IMR-90 (cell line): ENCODE data around the gene NANOS1. TPM values are rescaled to one million over a fixed set of nuclear protein-coding genes. Genes with fewer than 3 reads are reported as not detected.

Source experiments
- ATAC-seq: fragments of 200-7000 bp; cut with Tn5 transposase; 2 replicates; pipeline ENCODE4 v1.9.1; 2020; ENCODE audit warnings: low read depth, mild to moderate bottlenecking, moderate library complexity
- BruUV-seq: library from RNA; stranded (reverse); fragments of 400-500 nt; replicated peaks from 2 replicates; lab custom pipeline; 2021; lab: Mats Ljungman, UMichigan
- CTCF ChIA-PET: fragments of 300-600 bp; formaldehyde crosslinking; extraction: SDS; loops from one replicate; lab custom pipeline; 2021; ENCODE audit warnings: antibody characterized with exemption; lab: Yijun Ruan, JAX
- POLR2A ChIA-PET: fragments of 300-600 bp; sonication (Branson Sonifier 250); formaldehyde crosslinking; loops from one replicate; lab custom pipeline; 2022; ENCODE audit warnings: antibody characterized with exemption; ENCODE audit not compliant: unreplicated experiment; lab: Charles Lee
- DNase-seq: peaks from one replicate; pipeline ENCODE4 v3.0.0; 2013
- H2AFZ ChIP-seq: replicated peaks from 2 replicates; pipeline ENCODE3; 2013; ENCODE audit warnings: low read length, mild to moderate bottlenecking; ENCODE audit not compliant: poor library complexity
- H2AK5ac ChIP-seq: 2 replicates; pipeline ENCODE4 v1.6.1; 2013; ENCODE audit warnings: low read depth, low read length, inconsistent platforms
- H2AK9ac ChIP-seq: replicated peaks from 2 replicates; pipeline ENCODE3; 2013; ENCODE audit warnings: mild to moderate bottlenecking, low read depth, low read length, moderate library complexity; ENCODE audit not compliant: poor library complexity
- H2BK120ac ChIP-seq: 2 replicates; pipeline ENCODE4 v1.6.1; 2013; ENCODE audit warnings: low read depth, low read length, inconsistent platforms
- H2BK15ac ChIP-seq: 3 replicates; pipeline ENCODE4 v1.6.1; 2013; ENCODE audit warnings: low read depth, low read length, inconsistent platforms
- H2BK20ac ChIP-seq: 2 replicates; pipeline ENCODE4 v1.6.1; 2013; ENCODE audit warnings: low read depth, mild to moderate bottlenecking, inconsistent platforms, low read length, moderate library complexity
- H2BK5ac ChIP-seq: 2 replicates; pipeline ENCODE4 v1.6.1; 2013; ENCODE audit warnings: mild to moderate bottlenecking, low read depth, low read length, inconsistent platforms; ENCODE audit not compliant: poor library complexity, severe bottlenecking
- H3K14ac ChIP-seq: replicated peaks from 2 replicates; pipeline ENCODE4 v1.6.1; 2013; ENCODE audit warnings: low read depth, low read length, inconsistent platforms
- H3K18ac ChIP-seq: 2 replicates; pipeline ENCODE4 v1.6.1; 2013; ENCODE audit warnings: low read depth, low read length, control low read depth
- H3K23ac ChIP-seq: 2 replicates; pipeline ENCODE4 v1.6.1; 2013; ENCODE audit warnings: low read depth, low read length, inconsistent platforms
- H3K27ac ChIP-seq: 2 replicates; pipeline ENCODE4 v1.5.1; 2013; ENCODE audit warnings: mild to moderate bottlenecking, control low read depth, low read length; ENCODE audit not compliant: insufficient read depth
- H3K27me3 ChIP-seq: 2 replicates; pipeline ENCODE4 v1.6.1; 2013; ENCODE audit warnings: low read length; ENCODE audit not compliant: control insufficient read depth, insufficient read depth
- H3K36me3 ChIP-seq: 2 replicates; pipeline ENCODE4 v1.6.1; 2013; ENCODE audit warnings: low read length, mixed read lengths; ENCODE audit not compliant: control insufficient read depth, insufficient read depth
- H3K4ac ChIP-seq: 2 replicates; pipeline ENCODE4 v1.6.1; 2013; ENCODE audit warnings: low read depth, low read length, inconsistent platforms
- H3K4me1 ChIP-seq: 2 replicates; pipeline ENCODE4 v1.6.1; 2013; ENCODE audit warnings: low read length, mixed read lengths; ENCODE audit not compliant: control insufficient read depth, insufficient read depth
- H3K4me2 ChIP-seq: 2 replicates; pipeline ENCODE4 v1.6.1; 2013; ENCODE audit warnings: low read depth, mild to moderate bottlenecking, control low read depth, low read length, moderate library complexity
- H3K4me3 ChIP-seq: 2 replicates; pipeline ENCODE4 v1.5.1; 2013; ENCODE audit warnings: low read depth, mild to moderate bottlenecking, control low read depth, low read length, moderate library complexity; ENCODE audit not compliant: insufficient read depth
- H3K56ac ChIP-seq: 2 replicates; pipeline ENCODE4 v1.6.1; 2013; ENCODE audit warnings: low read length, inconsistent platforms; ENCODE audit not compliant: insufficient read depth; ENCODE audit errors: extremely low read depth
- H3K79me1 ChIP-seq, 2 experiments: 2 replicates each; pipeline ENCODE4 v1.6.1; 2013; ENCODE audit warnings: low read length in 2 of 2, inconsistent platforms in 1 of 2, low read depth in 1 of 2
- H3K9ac ChIP-seq: 2 replicates; pipeline ENCODE4 v1.6.1; 2013; ENCODE audit warnings: low read depth, low read length, control low read depth
- H3K9me1 ChIP-seq: 2 replicates; pipeline ENCODE4 v1.6.1; 2013; ENCODE audit warnings: low read length, inconsistent platforms; ENCODE audit not compliant: insufficient read depth
- H3K9me3 ChIP-seq: 2 replicates; pipeline ENCODE4 v1.6.1; 2013; ENCODE audit warnings: low read length; ENCODE audit not compliant: control insufficient read depth, insufficient read depth
- H4K20me1 ChIP-seq: 2 replicates; pipeline ENCODE4 v1.6.1; 2013; ENCODE audit warnings: low read length, inconsistent platforms; ENCODE audit not compliant: insufficient read depth
- H4K5ac ChIP-seq: 2 replicates; pipeline ENCODE4 v1.6.1; 2013; ENCODE audit warnings: mild to moderate bottlenecking, low read depth, low read length, control low read depth
- H4K8ac ChIP-seq, 2 experiments: 2 replicates each; pipeline ENCODE4 v1.6.1; 2013; ENCODE audit warnings: low read depth in 2 of 2, low read length in 2 of 2, control low read depth in 1 of 2, inconsistent platforms in 1 of 2
- H4K91ac ChIP-seq: 2 replicates; pipeline ENCODE4 v1.6.1; 2013; ENCODE audit warnings: low read depth, low read length, inconsistent platforms; ENCODE audit not compliant: insufficient read depth
- BHLHE40 ChIP-seq: fragments of 150-350 bp; IDR thresholded peaks from 2 replicates; pipeline ENCODE4 v1.6.1; 2016; ENCODE audit warnings: mild to moderate bottlenecking, low read depth, low read length
- CEBPB ChIP-seq: IDR thresholded peaks from 2 replicates; pipeline ENCODE4 v1.6.1; 2012; ENCODE audit warnings: low read depth, low read length, improper control_type of control experiment
- CHD1 ChIP-seq: IDR thresholded peaks from 2 replicates; pipeline ENCODE4 v1.6.1; 2012; ENCODE audit warnings: low read depth, low read length, improper control_type of control experiment
- FOS ChIP-seq: fragments of 150-350 bp; IDR thresholded peaks from 2 replicates; pipeline ENCODE4 v1.6.1; 2016; ENCODE audit warnings: low read depth, low read length
- MAFK ChIP-seq: IDR thresholded peaks from 2 replicates; pipeline ENCODE4 v1.6.1; 2012; ENCODE audit warnings: low read depth, low read length, improper control_type of control experiment
- MAZ ChIP-seq: IDR thresholded peaks from 2 replicates; pipeline ENCODE4 v1.6.1; 2012; ENCODE audit warnings: low read depth, mild to moderate bottlenecking, low read length, improper control_type of control experiment, moderate library complexity, borderline replicate concordance
- MXI1 ChIP-seq: IDR thresholded peaks from 2 replicates; pipeline ENCODE4 v1.6.1; 2012; ENCODE audit warnings: low read depth, mild to moderate bottlenecking, low read length, moderate library complexity, borderline replicate concordance
- NFE2L2 ChIP-seq: fragments of 150-350 bp; IDR thresholded peaks from 2 replicates; pipeline ENCODE4 v1.6.1; 2016; ENCODE audit warnings: low read depth, mild to moderate bottlenecking, low read length
- POLR2A ChIP-seq: IDR thresholded peaks from 2 replicates; pipeline ENCODE4 v1.6.1; 2012; ENCODE audit warnings: mild to moderate bottlenecking, low read depth, low read length
- RAD21 ChIP-seq: IDR thresholded peaks from 2 replicates; pipeline ENCODE4 v1.6.1; 2012; ENCODE audit warnings: low read length, improper control_type of control experiment
- RCOR1 ChIP-seq: IDR thresholded peaks from 2 replicates; pipeline ENCODE4 v1.6.1; 2012; ENCODE audit warnings: mild to moderate bottlenecking, low read length, improper control_type of control experiment; ENCODE audit not compliant: insufficient replicate concordance
- RFX5 ChIP-seq: IDR thresholded peaks from 2 replicates; pipeline ENCODE4 v1.8.0; 2012; ENCODE audit warnings: low read depth, mild to moderate bottlenecking, low read length, moderate library complexity
- SMC3 ChIP-seq: fragments of 150-350 bp; IDR thresholded peaks from 2 replicates; pipeline ENCODE4 v1.6.1; 2016; ENCODE audit warnings: low read depth, mild to moderate bottlenecking, antibody characterized with exemption, low read length, moderate library complexity
- WGBS, 2 experiments: methylation state at CpG; one replicate each; pipeline versions ENCODE4 v1.1.5 to v1.1.7; 2013; ENCODE audit warnings: missing lambda C conversion rate in 2 of 2; ENCODE audit not compliant: insufficient read length in 1 of 2; ENCODE audit errors: extremely low coverage in 2 of 2; 5-methylcytosine and 5-hydroxymethylcytosine counted together
- dilution Hi-C: fragments of 300-500 bp; cut with HindIII; formaldehyde crosslinking; loops from one replicate; pipeline ENCODE4 v1.14.3; 2018; ENCODE audit warnings: low sequenced_read_pairs; ENCODE audit not compliant: unreplicated experiment
- in situ Hi-C: fragments of 300-500 bp; cut with MboI; formaldehyde crosslinking; loops from 3 replicates; pipeline ENCODE4 v1.14.3; 2019; ENCODE audit warnings: low sequenced_read_pairs, inconsistent platforms, mixed read lengths
- intact Hi-C: fragments of 100-400 bp; cut with micrococcal nuclease; formaldehyde crosslinking; loops from 2 replicates; pipeline ENCODE4 v1.10.0; 2022
- polyA plus RNA-seq, 3 experiments: library from polyadenylated mRNA; depleted of rRNA; stranded (reverse); fragments of >200 nt; gene quantifications; 2 replicates each; pipeline ENCODE4 v1.2.3, GENCODE V29; 2012; ENCODE audit warnings: low replicate concordance in 1 of 3
- total RNA-seq: library from RNA; depleted of rRNA; stranded (reverse); fragments of >200 nt; gene quantifications from 2 replicates; pipeline ENCODE4 v1.2.3, GENCODE V29; 2012
- TF ChIP-seq, protein P1 (sequence below): conservative IDR thresholded peaks from 2 replicates; pipeline ENCODE4 v1.5.1; 2012; ENCODE audit warnings: mild to moderate bottlenecking, low read depth, low read length, improper control_type of control experiment
- TF ChIP-seq, protein P2 (sequence below): fragments of 150-350 bp; IDR thresholded peaks from 2 replicates; pipeline ENCODE4 v1.6.1; 2016; ENCODE audit warnings: low read depth, mild to moderate bottlenecking, low read length, moderate library complexity, borderline replicate concordance

The NANOS1 gene
- total and polyA plus RNA-seq, 2 of the 4 experiments (the other 2 are of a cell fraction): under 0.01 to 0.12 TPM

GRCh38 chr10:119080521-119081259, 51.2 kb downstream of the NANOS1 start, which contains the start of gene EIF3A:
Gene EIF3A (minus strand): TSS chr10:119080817. CDS start chr10:119080676, 141 bp downstream.
- Histone ChIP-seq H2BK20ac (no peak within 1 kb of the TSS), H3K4me2 (peak within 1 kb of the TSS; percentile 99), H3K9me3 (no peaks in the 10 kb centered on the region), H2BK120ac (peak within 1 kb of the TSS; percentile 45; the same call in 1 of the 2 replicates), H3K27me3 (no peaks in the 10 kb centered on the region), H2BK5ac (peak within 1 kb of the TSS; percentile 95), H3K4me1 (0 out of 2 replicates have a peak, but pooled peaks cover 1% of the 10 kb centered on the region), H4K5ac (peak within 1 kb of the TSS; percentile 93), H2BK15ac (peak within 1 kb of the TSS; percentile 9; the same call in 2 of the 3 replicates), H2AFZ (peak within 1 kb of the TSS; percentile 94), H3K4me3 (peak within 1 kb of the TSS; percentile 85), H3K36me3 (0 out of 2 replicates have a peak, but pooled peaks cover 1% of the 10 kb centered on the region), H2AK5ac (peak within 1 kb of the TSS; percentile 87), H3K4ac (peak within 1 kb of the TSS; percentile 93), H3K9me1 (peaks cover 7% of the 10 kb centered on the region; the same call in 1 of the 2 replicates), H3K23ac (peak within 1 kb of the TSS; percentile 94), H3K18ac (peak within 1 kb of the TSS; percentile 95), H3K56ac (peak within 1 kb of the TSS; percentile 96), H4K8ac (peak within 1 kb of the TSS; percentile 68 to 99), H3K9ac (peak within 1 kb of the TSS; percentile 99), H3K79me1 (peaks cover 0 to 6% of the 10 kb centered on the region in 2 experiments; a peak in 1 of 4 replicates), H4K91ac (peak within 1 kb of the TSS; percentile 93), H3K14ac (peak within 1 kb of the TSS; percentile 97), H3K27ac (peak within 1 kb of the TSS; percentile 96), H4K20me1 (peaks cover 43% of the 10 kb centered on the region), H2AK9ac (peak within 1 kb of the TSS; percentile 99)
- intact Hi-C loops: loop anchor here (1.0 to 2.0 kb wide), 2 partner anchors 24 to 98 kb away; partner anchors contain the start of genes DENND10 and PRDX3
- BruUV-seq: no TSS peak
- dilution Hi-C loops: no loop called here
- ATAC-seq: peak; percentile 87
- WGBS, 2 experiments: 3% methylated on average over 51 of the region's 74 CpGs; no CpG with 5 or more reads in 1 of the 2 experiments
- ChIA-PET POLR2A (no interaction called here), CTCF (no interaction called here)
- in situ Hi-C loops: no loop called here
- peak; percentile 90 for DNase-seq
- TF ChIP-seq, protein P1, sequence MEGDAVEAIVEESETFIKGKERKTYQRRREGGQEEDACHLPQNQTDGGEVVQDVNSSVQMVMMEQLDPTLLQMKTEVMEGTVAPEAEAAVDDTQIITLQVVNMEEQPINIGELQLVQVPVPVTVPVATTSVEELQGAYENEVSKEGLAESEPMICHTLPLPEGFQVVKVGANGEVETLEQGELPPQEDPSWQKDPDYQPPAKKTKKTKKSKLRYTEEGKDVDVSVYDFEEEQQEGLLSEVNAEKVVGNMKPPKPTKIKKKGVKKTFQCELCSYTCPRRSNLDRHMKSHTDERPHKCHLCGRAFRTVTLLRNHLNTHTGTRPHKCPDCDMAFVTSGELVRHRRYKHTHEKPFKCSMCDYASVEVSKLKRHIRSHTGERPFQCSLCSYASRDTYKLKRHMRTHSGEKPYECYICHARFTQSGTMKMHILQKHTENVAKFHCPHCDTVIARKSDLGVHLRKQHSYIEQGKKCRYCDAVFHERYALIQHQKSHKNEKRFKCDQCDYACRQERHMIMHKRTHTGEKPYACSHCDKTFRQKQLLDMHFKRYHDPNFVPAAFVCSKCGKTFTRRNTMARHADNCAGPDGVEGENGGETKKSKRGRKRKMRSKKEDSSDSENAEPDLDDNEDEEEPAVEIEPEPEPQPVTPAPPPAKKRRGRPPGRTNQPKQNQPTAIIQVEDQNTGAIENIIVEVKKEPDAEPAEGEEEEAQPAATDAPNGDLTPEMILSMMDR: no peak
- no peak for TF ChIP-seq RCOR1
- peak; percentile 73 for TF ChIP-seq MAFK
- TF ChIP-seq SMC3: no peak
- no peak for TF ChIP-seq NFE2L2
- no peak; the same call in 1 of the 2 replicates for TF ChIP-seq MAZ
- no peak for TF ChIP-seq FOS
- peak; percentile 60 for TF ChIP-seq BHLHE40
- TF ChIP-seq RAD21: no peak
- peak; percentile 96 for TF ChIP-seq POLR2A
- peak; percentile 79; the same call in 1 of the 2 replicates for TF ChIP-seq MXI1
- TF ChIP-seq, protein P2, sequence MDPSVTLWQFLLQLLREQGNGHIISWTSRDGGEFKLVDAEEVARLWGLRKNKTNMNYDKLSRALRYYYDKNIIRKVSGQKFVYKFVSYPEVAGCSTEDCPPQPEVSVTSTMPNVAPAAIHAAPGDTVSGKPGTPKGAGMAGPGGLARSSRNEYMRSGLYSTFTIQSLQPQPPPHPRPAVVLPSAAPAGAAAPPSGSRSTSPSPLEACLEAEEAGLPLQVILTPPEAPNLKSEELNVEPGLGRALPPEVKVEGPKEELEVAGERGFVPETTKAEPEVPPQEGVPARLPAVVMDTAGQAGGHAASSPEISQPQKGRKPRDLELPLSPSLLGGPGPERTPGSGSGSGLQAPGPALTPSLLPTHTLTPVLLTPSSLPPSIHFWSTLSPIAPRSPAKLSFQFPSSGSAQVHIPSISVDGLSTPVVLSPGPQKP: no peak
- no peak; the same call in 1 of the 2 replicates for TF ChIP-seq CHD1
- TF ChIP-seq CEBPB: no peak
- no peak for TF ChIP-seq RFX5
